Stimulated activated memory B cell treated with anti-CD40 and anti-IgM and Interleukin-4, amounts not matched to agents 10 μg/mL and 1 μg/mL and 100 μg/mL, for 72 hours (primary cell): ENCODE data around the gene OGFR.
A peak's percentile ranks its signal among the peaks of the same experiment; 100 is the strongest.
"Not testable (repeated sequence)": the region's sequence is repeated elsewhere in the genome, so short reads cannot be mapped to it uniquely, and the experiment has no call there.

Experiments
- ATAC-seq: fragments of 150-1000 bp; cut with Tn5 transposase; 2 replicates; pipeline ENCODE4 v1.10.0; 2021
- H3K27ac Mint-ChIP-seq: one replicate; pipeline ENCODE4 v1.8.0; 2022; ENCODE audit warnings: mild to moderate bottlenecking, mixed read lengths
- H3K27me3 Mint-ChIP-seq: one replicate; pipeline ENCODE4 v1.8.0; 2022; ENCODE audit warnings: mixed read lengths
- H3K36me3 Mint-ChIP-seq: one replicate; pipeline ENCODE4 v1.8.0; 2022; ENCODE audit warnings: mixed read lengths
- H3K4me1 Mint-ChIP-seq: one replicate; pipeline ENCODE4 v1.8.0; 2022; ENCODE audit warnings: mixed read lengths
- H3K4me3 Mint-ChIP-seq: one replicate; pipeline ENCODE4 v1.8.0; 2022; ENCODE audit warnings: mild to moderate bottlenecking, moderate library complexity, mixed read lengths
- H3K9me3 Mint-ChIP-seq: one replicate; pipeline ENCODE4 v1.8.0; 2022; ENCODE audit warnings: mixed read lengths

The OGFR gene

GRCh38 chr20:62852841-62853240, 48.2 kb downstream of the OGFR start:
- H3K4me1 Mint-ChIP-seq: peaks cover 9% of the 10 kb centered on the region

GRCh38 chr20:62853304-62853703, 48.7 kb downstream of the OGFR start:
- not testable (repeated sequence) for H3K9me3 Mint-ChIP-seq, H3K27ac Mint-ChIP-seq, H3K27me3 Mint-ChIP-seq, ATAC-seq, H3K4me3 Mint-ChIP-seq
- Mint-ChIP-seq H3K36me3 (peaks cover 32% of the 10 kb centered on the region), H3K4me1 (peaks cover 11% of the 10 kb centered on the region)

More at GRCh38 chr20:62852841-62853240, 48.2 kb downstream of the OGFR start:
- no peak for ATAC-seq
- no peaks in the 10 kb centered on the region for H3K27me3 Mint-ChIP-seq
- no peak overlapping the region for H3K27ac Mint-ChIP-seq
- no peak overlapping the region for H3K4me3 Mint-ChIP-seq
- H3K9me3 Mint-ChIP-seq: no peaks in the 10 kb centered on the region
- H3K36me3 Mint-ChIP-seq: peaks cover 30% of the 10 kb centered on the region

GRCh38 chr20:62854121-62854520, 49.5 kb downstream of the OGFR start:
- peaks cover 34% of the 10 kb centered on the region for H3K36me3 Mint-ChIP-seq
- H3K27ac Mint-ChIP-seq: no peak overlapping the region
- no peak overlapping the region for H3K4me3 Mint-ChIP-seq
- no peaks in the 10 kb centered on the region for H3K9me3 Mint-ChIP-seq
- no peak for ATAC-seq
- peaks cover 17% of the 10 kb centered on the region for H3K4me1 Mint-ChIP-seq
- no peaks in the 10 kb centered on the region for H3K27me3 Mint-ChIP-seq

- peaks cover 34% of the 10 kb centered on the region for H3K36me3 Mint-ChIP-seq
- H3K4me3 Mint-ChIP-seq: no peak overlapping the region
- H3K27me3 Mint-ChIP-seq: peaks cover 2% of the 10 kb centered on the region
- no peak overlapping the region for H3K27ac Mint-ChIP-seq
- H3K4me1 Mint-ChIP-seq: peaks cover 27% of the 10 kb centered on the region
- ATAC-seq: no peak
- no peaks in the 10 kb centered on the region for H3K9me3 Mint-ChIP-seq
These were observed 50.5 kb downstream of the OGFR start for GRCh38 chr20:62855120-62855519.

DNA sequence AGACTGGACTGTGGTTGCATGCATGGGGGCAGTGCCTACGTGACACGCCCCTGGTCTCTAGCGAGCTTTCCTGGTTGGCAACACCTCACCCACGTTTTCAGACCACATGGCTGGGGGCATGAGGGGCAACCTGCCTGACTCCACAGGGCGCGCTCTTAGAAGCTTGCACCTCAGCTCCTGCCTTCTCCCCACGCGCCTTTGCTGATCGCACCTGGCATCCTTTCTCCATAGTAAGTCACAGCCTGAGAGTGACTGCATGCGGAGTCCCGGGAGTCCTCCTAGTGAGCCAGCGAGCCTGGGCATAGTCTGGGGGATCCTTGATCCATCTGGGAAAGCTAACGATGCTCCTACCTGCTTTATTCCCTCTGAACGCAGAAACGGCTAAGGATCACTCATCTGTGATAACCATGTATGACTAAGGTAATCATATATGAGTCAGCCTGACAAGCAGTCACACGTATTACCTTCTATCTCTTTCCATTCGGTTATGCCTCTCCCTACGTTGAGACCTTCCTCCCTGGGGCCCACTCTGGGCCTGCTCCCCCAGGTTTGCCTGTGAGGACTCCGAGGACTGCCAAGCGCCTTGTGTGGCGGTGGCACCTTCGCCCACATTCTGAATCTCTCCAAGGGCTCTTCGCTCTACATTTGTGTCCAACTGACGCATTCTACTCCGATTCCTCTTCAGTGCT, 52.4 kb downstream of the OGFR start:
- H3K4me1 Mint-ChIP-seq: peaks cover 32% of the 10 kb centered on the region
- no peaks in the 10 kb centered on the region for H3K9me3 Mint-ChIP-seq
- H3K27ac Mint-ChIP-seq: no peak overlapping the region
- H3K4me3 Mint-ChIP-seq: no peak overlapping the region
- no peak for ATAC-seq
- peaks cover 34% of the 10 kb centered on the region for H3K36me3 Mint-ChIP-seq
- H3K27me3 Mint-ChIP-seq: peaks cover 8% of the 10 kb centered on the region

DNA sequence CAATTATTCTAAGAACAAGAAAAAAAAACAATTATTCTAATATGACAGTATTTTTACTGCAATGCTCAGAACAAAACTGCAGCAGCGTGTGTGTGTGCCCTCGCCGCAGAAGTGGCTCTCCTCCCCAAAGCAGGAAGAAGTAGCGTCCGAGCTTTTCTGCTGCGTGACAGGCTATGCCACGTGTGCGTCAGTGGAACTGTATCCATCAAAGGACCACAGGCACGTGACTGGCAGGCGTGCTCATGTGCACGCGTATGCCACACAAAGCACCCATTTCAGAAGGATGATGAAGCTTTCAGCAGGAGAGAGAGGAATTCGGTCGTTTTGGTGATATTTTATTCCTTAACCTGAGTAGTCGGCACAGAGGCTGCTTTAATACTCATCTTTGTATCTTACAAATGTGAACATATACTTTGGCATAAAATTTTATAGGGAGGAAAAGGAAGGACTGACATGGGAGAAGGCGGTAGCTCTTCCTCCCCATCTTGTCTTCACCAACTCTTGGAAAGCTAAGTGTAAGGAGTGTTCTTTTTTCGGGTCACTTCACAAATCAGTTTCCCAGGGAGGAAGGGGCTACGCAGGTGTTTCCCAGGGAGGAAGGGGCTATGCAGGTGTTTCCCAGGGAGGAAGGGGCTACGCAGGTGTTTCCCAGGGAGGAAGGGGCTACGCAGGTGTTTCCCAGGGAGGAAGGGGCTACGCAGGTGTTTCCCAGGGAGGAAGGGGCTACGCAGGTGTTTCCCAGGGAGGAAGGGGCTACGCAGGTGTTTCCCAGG, 53.6 kb downstream of the OGFR start:
- H3K9me3 Mint-ChIP-seq: peaks cover 4% of the 10 kb centered on the region
- peaks cover 32% of the 10 kb centered on the region for H3K4me1 Mint-ChIP-seq
- H3K4me3 Mint-ChIP-seq: no peak overlapping the region
- H3K27me3 Mint-ChIP-seq: peaks cover 8% of the 10 kb centered on the region
- H3K36me3 Mint-ChIP-seq: peaks cover 23% of the 10 kb centered on the region
- no peak overlapping the region for H3K27ac Mint-ChIP-seq
- ATAC-seq: no peak

DNA sequence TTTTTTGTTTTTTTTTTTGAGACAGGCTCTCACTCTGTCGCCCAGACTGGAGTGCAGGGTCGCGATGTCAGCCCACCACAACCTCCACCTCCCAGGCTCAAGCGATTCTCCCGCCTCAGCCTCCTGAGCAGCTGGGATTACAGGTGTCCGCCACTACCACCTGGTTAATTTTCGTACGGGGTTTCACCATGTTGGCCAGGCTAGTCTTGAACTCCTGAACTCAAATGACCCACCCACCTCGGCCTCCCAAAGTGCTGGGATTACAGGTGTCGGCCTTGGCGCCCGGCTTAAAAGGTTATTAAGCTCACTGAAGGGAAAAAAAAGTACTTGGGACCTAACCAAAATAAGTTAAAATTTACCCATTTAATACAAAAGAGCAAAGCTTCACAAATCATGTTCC, 55.1 kb downstream of the OGFR start:
- no peak overlapping the region for H3K27ac Mint-ChIP-seq

DNA sequence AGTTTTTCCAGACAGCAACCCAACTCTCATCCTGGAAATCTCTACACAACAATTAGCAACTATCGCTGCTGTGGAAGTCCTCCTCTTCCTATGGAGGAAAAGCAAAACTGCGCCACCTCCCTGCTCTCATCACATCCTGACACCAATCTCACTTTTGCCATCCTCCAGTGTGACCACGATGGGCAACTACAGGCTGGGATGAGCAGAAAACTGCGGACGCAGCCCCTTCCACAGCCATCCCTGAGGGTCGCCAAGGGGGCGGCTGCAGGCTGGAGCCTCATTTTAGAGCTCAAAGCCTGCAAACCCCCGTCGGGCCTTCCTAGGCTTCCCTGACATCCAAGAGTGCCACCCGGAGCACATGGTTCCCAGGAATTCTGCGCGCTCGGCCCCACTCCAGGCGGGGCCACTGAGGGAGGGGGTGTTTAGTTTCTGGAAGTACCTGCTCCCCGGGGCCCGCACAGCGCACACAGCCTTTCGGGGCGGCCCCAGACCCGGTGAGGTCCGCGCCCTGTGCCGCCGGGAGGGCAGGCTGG, 55.8 kb downstream of the OGFR start:
- H3K4me1 Mint-ChIP-seq: peaks cover 32% of the 10 kb centered on the region
- peaks cover 18% of the 10 kb centered on the region for H3K36me3 Mint-ChIP-seq
- peak overlapping the region; percentile 73 for H3K4me3 Mint-ChIP-seq
- no peak for ATAC-seq
- peaks cover 4% of the 10 kb centered on the region for H3K9me3 Mint-ChIP-seq
- no peak overlapping the region for H3K27ac Mint-ChIP-seq
- peaks cover 12% of the 10 kb centered on the region for H3K27me3 Mint-ChIP-seq

More for the DNA sequence above, 55.1 kb downstream of the OGFR start:
- Mint-ChIP-seq H3K27me3 (peaks cover 8% of the 10 kb centered on the region), H3K4me3 (peak overlapping the region; percentile 73), H3K9me3 (peaks cover 4% of the 10 kb centered on the region), H3K36me3 (peaks cover 18% of the 10 kb centered on the region), H3K4me1 (peaks cover 32% of the 10 kb centered on the region)
- no peak for ATAC-seq

- Mint-ChIP-seq H3K4me3 (peak overlapping the region; percentile 46), H3K27ac (no peak overlapping the region), H3K4me1 (peaks cover 32% of the 10 kb centered on the region), H3K9me3 (peaks cover 4% of the 10 kb centered on the region), H3K36me3 (peaks cover 18% of the 10 kb centered on the region), H3K27me3 (peaks cover 16% of the 10 kb centered on the region)
- ATAC-seq: peak; percentile 44
These were observed 56.5 kb downstream of the OGFR start for GRCh38 chr20:62860924-62861691.

- Mint-ChIP-seq H3K27me3 (peaks cover 16% of the 10 kb centered on the region), H3K27ac (peak within 1 kb of the TSS; percentile 11), H3K4me3 (peak within 1 kb of the TSS; percentile 73), H3K9me3 (peaks cover 4% of the 10 kb centered on the region), H3K4me1 (peaks cover 32% of the 10 kb centered on the region), H3K36me3 (peaks cover 16% of the 10 kb centered on the region)
- peak; percentile 94 for ATAC-seq
These were observed 57.2 kb downstream of the OGFR start, which contains the start of gene TCFL5 for GRCh38 chr20:62861726-62862336. Gene TCFL5 (minus strand): TSS chr20:62861822. CDS start chr20:62861670, 152 bp downstream.
